ENCODE measurements around the gene LRRC70.

Gene LRRC70

GRCh38 chr5:62568800-62569432 is 9.7 kb upstream of the LRRC70 start:
- no peak overlapping the region for H3K9ac ChIP-seq (ENCODE audit: low read length)
- no peak overlapping the region for H2AFZ ChIP-seq (ENCODE audit: low read depth, low read length, severe bottlenecking)
- H3K27ac ChIP-seq (ENCODE audit: low read depth, low read length), result no peak overlapping the region
- no peaks in the 10 kb centered on the region for H3K27me3 ChIP-seq (ENCODE audit: low read length)
- no peak overlapping the region for H3K4me2 ChIP-seq (ENCODE audit: low read depth, low read length, poor library complexity, severe bottlenecking)
- no peaks in the 10 kb centered on the region for H4K20me1 ChIP-seq (ENCODE audit: low read depth, low read length)
- TF ChIP-seq EZH2phosphoT487 (conservative IDR thresholded peaks at IDR 0.05; ENCODE audit: low read length), result no peak
- TF ChIP-seq CTCF (IDR thresholded peaks at IDR 0.05; ENCODE audit: insufficient read depth, low read length, poor library complexity, severe bottlenecking), result no peak
- no peak overlapping the region for H3K4me3 ChIP-seq (ENCODE audit: insufficient read depth, low read length, poor library complexity, severe bottlenecking)
- no peaks in the 10 kb centered on the region for H3K9me2 ChIP-seq (replicated peaks; ENCODE audit: insufficient read depth, low read length)
- H3F3A ChIP-seq (ENCODE audit: insufficient read depth), result no peaks in the 10 kb centered on the region
- no peaks in the 10 kb centered on the region for H3K79me2 ChIP-seq (ENCODE audit: insufficient read depth, low read length)
- H3K36me3 ChIP-seq (ENCODE audit: low read length), result no peaks in the 10 kb centered on the region
- H3K9me3 ChIP-seq (ENCODE audit: insufficient read depth, low read length), result no peaks in the 10 kb centered on the region

GRCh38 chr5:62569470-62569869 is 9.1 kb upstream of the LRRC70 start:
- no peaks in the 10 kb centered on the region for H4K20me1 ChIP-seq (ENCODE audit: low read depth, low read length)
- no peak overlapping the region for H3K27ac ChIP-seq (ENCODE audit: low read depth, low read length)
- no peaks in the 10 kb centered on the region for H3K36me3 ChIP-seq (ENCODE audit: low read length)
- H3F3A ChIP-seq (ENCODE audit: insufficient read depth), result no peaks in the 10 kb centered on the region
- TF ChIP-seq CTCF (IDR thresholded peaks at IDR 0.05; ENCODE audit: insufficient read depth, low read length, poor library complexity, severe bottlenecking) (no peak), EZH2phosphoT487 (conservative IDR thresholded peaks at IDR 0.05; ENCODE audit: low read length) (no peak)
- H3K79me2 ChIP-seq (ENCODE audit: insufficient read depth, low read length), result no peaks in the 10 kb centered on the region
- H3K9me2 ChIP-seq (replicated peaks; ENCODE audit: insufficient read depth, low read length), result no peaks in the 10 kb centered on the region
- H3K9ac ChIP-seq (ENCODE audit: low read length), result no peak overlapping the region
- no peak overlapping the region for H3K4me2 ChIP-seq (ENCODE audit: low read depth, low read length, poor library complexity, severe bottlenecking)
- H3K9me3 ChIP-seq (ENCODE audit: insufficient read depth, low read length), result no peaks in the 10 kb centered on the region
- H3K4me3 ChIP-seq (ENCODE audit: insufficient read depth, low read length, poor library complexity, severe bottlenecking), result no peak overlapping the region
- H3K27me3 ChIP-seq (ENCODE audit: low read length), result no peaks in the 10 kb centered on the region
- H2AFZ ChIP-seq (ENCODE audit: low read depth, low read length, severe bottlenecking), result no peak overlapping the region

GRCh38 chr5:62572918-62573514 is 5.6 kb upstream of the LRRC70 start:
- no peak overlapping the region for H2AFZ ChIP-seq (ENCODE audit: low read depth, low read length, severe bottlenecking)
- H3K4me3 ChIP-seq (ENCODE audit: insufficient read depth, low read length, poor library complexity, severe bottlenecking), result no peak overlapping the region
- H3K4me2 ChIP-seq (ENCODE audit: low read depth, low read length, poor library complexity, severe bottlenecking), result no peak overlapping the region
- no peaks in the 10 kb centered on the region for H3F3A ChIP-seq (ENCODE audit: insufficient read depth)
- no peaks in the 10 kb centered on the region for H3K9me2 ChIP-seq (replicated peaks; ENCODE audit: insufficient read depth, low read length)
- no peak overlapping the region for H3K9ac ChIP-seq (ENCODE audit: low read length)
- no peaks in the 10 kb centered on the region for H3K27me3 ChIP-seq (ENCODE audit: low read length)
- H3K36me3 ChIP-seq (ENCODE audit: low read length), result no peaks in the 10 kb centered on the region
- no peaks in the 10 kb centered on the region for H4K20me1 ChIP-seq (ENCODE audit: low read depth, low read length)
- no peak overlapping the region for H3K27ac ChIP-seq (ENCODE audit: low read depth, low read length)
- no peak for TF ChIP-seq CTCF (IDR thresholded peaks at IDR 0.05; ENCODE audit: insufficient read depth, low read length, poor library complexity, severe bottlenecking)
- no peak for TF ChIP-seq EZH2phosphoT487 (conservative IDR thresholded peaks at IDR 0.05; ENCODE audit: low read length)
- no peaks in the 10 kb centered on the region for H3K9me3 ChIP-seq (ENCODE audit: insufficient read depth, low read length)
- no peaks in the 10 kb centered on the region for H3K79me2 ChIP-seq (ENCODE audit: insufficient read depth, low read length)
